PC-3 (cell line): ENCODE data around the gene ARHGAP26.

Experiments
- CTCF ChIP-seq: fragments of 300-600 bp; sonication (generic); conservative IDR thresholded peaks from 2 replicates; pipeline ENCODE4 v1.5.1; 2017; ENCODE audit warnings: antibody characterized with exemption, low read depth, mild to moderate bottlenecking, low read length
- EZH2 ChIP-seq: fragments of 300-600 bp; sonication (generic); IDR thresholded peaks from one replicate; pipeline ENCODE4 v1.6.1; 2017; ENCODE audit warnings: antibody characterized with exemption, mild to moderate bottlenecking, low read length; ENCODE audit not compliant: unreplicated experiment
- EZH2phosphoT487 ChIP-seq: fragments of 300-600 bp; sonication (generic); IDR thresholded peaks from 2 replicates; pipeline ENCODE4 v1.6.1; 2018; ENCODE audit warnings: mild to moderate bottlenecking, antibody characterized with exemption, low read length, borderline replicate concordance

- TF ChIP-seq CTCF: no peak
- no peak for TF ChIP-seq EZH2phosphoT487
- no peak for TF ChIP-seq EZH2
These were observed 33.9 kb upstream of the ARHGAP26 start for GRCh38 chr5:142736247-142736632.
